ENCODE results near the gene PWWP2B. TPM values are rescaled to one million over a fixed set of nuclear protein-coding genes. Genes with fewer than 3 reads are reported as not detected.

PWWP2B gene
- total and polyA plus RNA-seq, 10 of the 15 experiments (the other 5 are each of a cell fraction or from before 2014, with no cell fraction given) = 0.04 to 0.87 (median 0.35) TPM; not detected in 4

DNA sequence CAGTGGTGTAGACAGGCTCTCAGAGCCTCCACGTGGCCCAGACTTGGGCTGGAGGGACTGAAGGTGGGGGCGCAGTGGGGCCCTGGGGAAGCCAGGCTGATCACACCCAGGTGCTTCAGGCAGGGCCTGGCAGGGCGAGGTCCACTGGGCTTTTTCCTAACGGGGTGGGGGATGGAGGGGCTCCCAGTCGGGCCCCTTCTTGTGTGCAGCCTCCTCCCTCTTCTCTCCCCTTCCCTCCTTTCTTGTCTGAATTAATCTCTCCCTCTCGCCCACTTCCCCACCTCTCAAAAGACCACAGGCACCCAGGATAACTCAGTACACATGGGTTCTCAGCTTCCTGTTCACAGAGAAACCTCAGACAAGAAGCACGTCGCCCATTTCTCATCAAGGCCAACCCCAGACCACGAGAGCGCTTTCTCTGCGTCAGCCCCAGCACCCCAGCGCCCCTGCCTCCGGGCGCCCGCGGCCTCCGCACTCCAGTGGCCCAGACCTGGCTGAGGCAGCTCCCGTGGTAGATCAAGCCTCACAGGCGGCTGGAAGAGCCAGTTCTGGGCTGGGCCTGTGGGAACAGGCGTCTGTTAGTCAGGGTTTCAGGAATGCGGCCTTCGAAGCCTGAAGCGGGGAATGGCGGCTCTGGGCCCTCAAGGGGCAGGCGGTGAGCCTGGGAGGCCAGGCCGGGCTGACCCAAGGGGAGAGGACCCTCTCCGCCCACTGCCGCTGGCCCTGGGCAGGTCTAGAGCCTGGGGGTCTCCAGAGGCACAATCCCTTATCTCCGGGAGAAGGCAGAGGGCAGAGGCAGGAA lies 50.6 kb downstream of the PWWP2B start:
- no peaks in the 10 kb centered on the region for H3K36me3 ChIP-seq (ENCODE audit: control insufficient read depth in 2 of 2, insufficient read depth in 2 of 2, low read length in 1 of 2)
- peaks cover 22% of the 10 kb centered on the region for H3K4me1 ChIP-seq (ENCODE audit: control insufficient read depth, insufficient read depth, low read length)
- ChIA-PET CTCF (interaction anchor here (0.7 to 1.5 kb wide), 5 partner anchors 25 to 63 kb away, joined by 3 to 8 read pairs (median 4); no protein-coding TSS in a partner anchor), RAD21 (ENCODE audit: unreplicated experiment) (interaction anchor here (1.2 kb wide), 1 partner anchor 60 kb away, joined by 4 read pairs; no protein-coding TSS in a partner anchor), SMC1A (ENCODE audit: uncharacterized antibody, unreplicated experiment) (interaction anchor here (1.0 kb wide), 1 partner anchor 50 kb away, joined by 3 read pairs; no protein-coding TSS in a partner anchor), POLR2A (no interaction called here)
- H3K4me2 ChIP-seq (ENCODE audit: control insufficient read depth, insufficient read depth) = peak overlapping the region; percentile 35; the same call in 1 of the 2 replicates
- in situ Hi-C loops (cut with MboI) (no loop called here), intact Hi-C loops (cut with micrococcal nuclease; ENCODE audit: unreplicated experiment) (no loop called here)
- peak overlapping the region; percentile 53 for H3K9ac ChIP-seq (ENCODE audit: control insufficient read depth, insufficient read depth, low read length)
- no peaks in the 10 kb centered on the region for H3K9me3 ChIP-seq (replicated peaks; ENCODE audit: control insufficient read depth, insufficient read depth, low read length)
- H3K4me3 ChIP-seq = no peak overlapping the region
- peak; percentile 35 for ATAC-seq
- H4K20me1 ChIP-seq (ENCODE audit: control insufficient read depth, insufficient read depth) = no peaks in the 10 kb centered on the region
- DNase-seq (ENCODE audit: low read depth, low spot score) = no peak
- no peaks in the 10 kb centered on the region for H3K79me2 ChIP-seq (ENCODE audit: control insufficient read depth, insufficient read depth, low read length)
- H3K27ac ChIP-seq (ENCODE audit: control insufficient read depth, insufficient read depth) = peak overlapping the region; percentile 62
- BruUV-seq (replicated peaks) = no TSS peak
- no peak for FAIRE-seq
- 47% methylated on average over 27 of the region's 29 CpGs for WGBS (ENCODE audit: insufficient coverage, insufficient replicate concordance, low lambda C conversion rate, missing lambda C conversion rate)
- no peaks in the 10 kb centered on the region for H3K27me3 ChIP-seq (replicated peaks in 1 of 2; ENCODE audit: control insufficient read depth in 2 of 2, insufficient read depth in 2 of 2, low read length in 1 of 2)
- H2AFZ ChIP-seq (ENCODE audit: control insufficient read depth, low read depth, low read length) = peak overlapping the region; percentile 81
- TF ChIP-seq, protein P1, sequence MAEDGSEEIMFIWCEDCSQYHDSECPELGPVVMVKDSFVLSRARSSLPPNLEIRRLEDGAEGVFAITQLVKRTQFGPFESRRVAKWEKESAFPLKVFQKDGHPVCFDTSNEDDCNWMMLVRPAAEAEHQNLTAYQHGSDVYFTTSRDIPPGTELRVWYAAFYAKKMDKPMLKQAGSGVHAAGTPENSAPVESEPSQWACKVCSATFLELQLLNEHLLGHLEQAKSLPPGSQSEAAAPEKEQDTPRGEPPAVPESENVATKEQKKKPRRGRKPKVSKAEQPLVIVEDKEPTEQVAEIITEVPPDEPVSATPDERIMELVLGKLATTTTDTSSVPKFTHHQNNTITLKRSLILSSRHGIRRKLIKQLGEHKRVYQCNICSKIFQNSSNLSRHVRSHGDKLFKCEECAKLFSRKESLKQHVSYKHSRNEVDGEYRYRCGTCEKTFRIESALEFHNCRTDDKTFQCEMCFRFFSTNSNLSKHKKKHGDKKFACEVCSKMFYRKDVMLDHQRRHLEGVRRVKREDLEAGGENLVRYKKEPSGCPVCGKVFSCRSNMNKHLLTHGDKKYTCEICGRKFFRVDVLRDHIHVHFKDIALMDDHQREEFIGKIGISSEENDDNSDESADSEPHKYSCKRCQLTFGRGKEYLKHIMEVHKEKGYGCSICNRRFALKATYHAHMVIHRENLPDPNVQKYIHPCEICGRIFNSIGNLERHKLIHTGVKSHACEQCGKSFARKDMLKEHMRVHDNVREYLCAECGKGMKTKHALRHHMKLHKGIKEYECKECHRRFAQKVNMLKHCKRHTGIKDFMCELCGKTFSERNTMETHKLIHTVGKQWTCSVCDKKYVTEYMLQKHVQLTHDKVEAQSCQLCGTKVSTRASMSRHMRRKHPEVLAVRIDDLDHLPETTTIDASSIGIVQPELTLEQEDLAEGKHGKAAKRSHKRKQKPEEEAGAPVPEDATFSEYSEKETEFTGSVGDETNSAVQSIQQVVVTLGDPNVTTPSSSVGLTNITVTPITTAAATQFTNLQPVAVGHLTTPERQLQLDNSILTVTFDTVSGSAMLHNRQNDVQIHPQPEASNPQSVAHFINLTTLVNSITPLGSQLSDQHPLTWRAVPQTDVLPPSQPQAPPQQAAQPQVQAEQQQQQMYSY (CRISPR knock-in tag; IDR thresholded peaks at IDR 0.05) = no peak
- TF ChIP-seq FOS (IDR thresholded peaks at IDR 0.05; ENCODE audit: borderline replicate concordance, extremely low read depth, insufficient read length) (no peak), RUNX3 (IDR thresholded peaks at IDR 0.05; ENCODE audit: low read length) (peak; percentile 38; the same call in 1 of the 2 replicates), HDGF (IDR thresholded peaks at IDR 0.05) (no peak), NFYA (IDR thresholded peaks at IDR 0.05; ENCODE audit: borderline replicate concordance, low read depth, low read length) (no peak), BHLHE40 (IDR thresholded peaks at IDR 0.05; ENCODE audit: borderline replicate concordance in 1 of 2, low read depth in 2 of 2, low read length in 1 of 2) (0 out of 4 replicates have a peak, but pooled peaks of 1 of the 2 experiments have one; percentile 2)
- TF ChIP-seq, protein P2, sequence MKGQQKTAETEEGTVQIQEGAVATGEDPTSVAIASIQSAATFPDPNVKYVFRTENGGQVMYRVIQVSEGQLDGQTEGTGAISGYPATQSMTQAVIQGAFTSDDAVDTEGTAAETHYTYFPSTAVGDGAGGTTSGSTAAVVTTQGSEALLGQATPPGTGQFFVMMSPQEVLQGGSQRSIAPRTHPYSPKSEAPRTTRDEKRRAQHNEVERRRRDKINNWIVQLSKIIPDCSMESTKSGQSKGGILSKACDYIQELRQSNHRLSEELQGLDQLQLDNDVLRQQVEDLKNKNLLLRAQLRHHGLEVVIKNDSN (IDR thresholded peaks at IDR 0.05; ENCODE audit: borderline replicate concordance, extremely low read length, insufficient read depth, low read depth, low read length) = peak; percentile 33
- TF ChIP-seq, protein P3, sequence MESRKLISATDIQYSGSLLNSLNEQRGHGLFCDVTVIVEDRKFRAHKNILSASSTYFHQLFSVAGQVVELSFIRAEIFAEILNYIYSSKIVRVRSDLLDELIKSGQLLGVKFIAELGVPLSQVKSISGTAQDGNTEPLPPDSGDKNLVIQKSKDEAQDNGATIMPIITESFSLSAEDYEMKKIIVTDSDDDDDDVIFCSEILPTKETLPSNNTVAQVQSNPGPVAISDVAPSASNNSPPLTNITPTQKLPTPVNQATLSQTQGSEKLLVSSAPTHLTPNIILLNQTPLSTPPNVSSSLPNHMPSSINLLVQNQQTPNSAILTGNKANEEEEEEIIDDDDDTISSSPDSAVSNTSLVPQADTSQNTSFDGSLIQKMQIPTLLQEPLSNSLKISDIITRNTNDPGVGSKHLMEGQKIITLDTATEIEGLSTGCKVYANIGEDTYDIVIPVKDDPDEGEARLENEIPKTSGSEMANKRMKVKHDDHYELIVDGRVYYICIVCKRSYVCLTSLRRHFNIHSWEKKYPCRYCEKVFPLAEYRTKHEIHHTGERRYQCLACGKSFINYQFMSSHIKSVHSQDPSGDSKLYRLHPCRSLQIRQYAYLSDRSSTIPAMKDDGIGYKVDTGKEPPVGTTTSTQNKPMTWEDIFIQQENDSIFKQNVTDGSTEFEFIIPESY (IDR thresholded peaks at IDR 0.05) = 0 out of 2 replicates have a peak, but pooled peaks have one; percentile 25
- TF ChIP-seq, protein P4, sequence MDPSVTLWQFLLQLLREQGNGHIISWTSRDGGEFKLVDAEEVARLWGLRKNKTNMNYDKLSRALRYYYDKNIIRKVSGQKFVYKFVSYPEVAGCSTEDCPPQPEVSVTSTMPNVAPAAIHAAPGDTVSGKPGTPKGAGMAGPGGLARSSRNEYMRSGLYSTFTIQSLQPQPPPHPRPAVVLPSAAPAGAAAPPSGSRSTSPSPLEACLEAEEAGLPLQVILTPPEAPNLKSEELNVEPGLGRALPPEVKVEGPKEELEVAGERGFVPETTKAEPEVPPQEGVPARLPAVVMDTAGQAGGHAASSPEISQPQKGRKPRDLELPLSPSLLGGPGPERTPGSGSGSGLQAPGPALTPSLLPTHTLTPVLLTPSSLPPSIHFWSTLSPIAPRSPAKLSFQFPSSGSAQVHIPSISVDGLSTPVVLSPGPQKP (IDR thresholded peaks at IDR 0.05; ENCODE audit: low read depth, low read length) = no peak
